Measurements from ENCODE around the gene SLC2A3.

DNA sequence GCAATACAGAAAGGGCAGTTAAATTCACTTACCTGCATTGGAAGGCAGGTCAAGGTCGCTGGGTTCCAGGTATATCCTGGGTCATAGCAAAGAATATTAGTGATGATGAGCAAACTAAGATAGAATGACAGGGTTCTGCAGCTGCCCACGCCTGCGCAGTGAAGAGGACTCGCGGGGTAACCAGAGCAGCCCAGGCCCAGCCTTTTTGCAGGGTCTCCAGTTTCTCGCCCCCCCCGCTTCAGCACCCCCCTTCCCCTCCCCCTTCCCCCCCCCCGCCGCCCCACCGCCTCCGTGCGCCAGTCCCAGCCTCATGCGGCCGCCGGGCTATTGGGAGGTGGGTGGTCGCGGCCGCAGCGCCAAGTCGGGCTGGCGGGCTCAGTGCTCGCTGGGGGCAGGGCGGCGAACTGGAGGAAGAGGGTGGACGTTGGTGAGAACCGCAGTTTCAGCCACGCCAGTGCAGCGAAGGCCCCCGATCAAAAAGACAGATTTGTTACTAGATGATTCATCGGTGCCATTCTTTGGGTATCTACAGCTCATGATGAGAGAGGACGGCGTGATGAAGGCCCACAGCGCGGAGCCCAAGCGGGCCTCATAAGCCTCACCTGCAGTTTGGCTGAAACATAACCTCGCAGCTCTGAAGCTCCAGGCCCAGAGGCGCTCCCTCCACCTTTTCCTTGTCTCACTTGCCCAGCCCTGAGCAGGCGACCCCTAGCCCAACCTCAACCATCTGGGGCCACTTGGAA, 20.2 kb downstream of the SLC2A3 start:
- TF ChIP-seq CTCF (IDR thresholded peaks at IDR 0.05), result no peak
- no peak for TF ChIP-seq POLR2AphosphoS5 (IDR thresholded peaks at IDR 0.05; ENCODE audit: insufficient read depth in 1 of 2, low read depth in 1 of 2)
- TF ChIP-seq POLR2A (IDR thresholded peaks at IDR 0.05), result no peak

Data from vagina (tissue), 2 donors.